Brain microvascular endothelial cell (primary cell): ENCODE data around the gene EED.

Experiments used
- DNase-seq: peaks from one replicate; pipeline ENCODE4 v3.0.0-alpha.2; 2020
- H3K27ac ChIP-seq: fragments of 250-450 bp; sonication (Bioruptor Pico); 2 replicates; pipeline ENCODE4 v1.5.1; 2020; ENCODE audit warnings: mild to moderate bottlenecking, moderate library complexity
- H3K27me3 ChIP-seq: fragments of 250-450 bp; sonication (Bioruptor Pico); replicated peaks from 2 replicates; pipeline ENCODE4 v1.5.1; 2020; ENCODE audit warnings: mild to moderate bottlenecking
- H3K36me3 ChIP-seq: fragments of 250-450 bp; sonication (Bioruptor Pico); replicated peaks from 2 replicates; pipeline ENCODE4 v1.5.1; 2020; ENCODE audit warnings: mild to moderate bottlenecking
- H3K4me3 ChIP-seq: 2 replicates; pipeline ENCODE4 v1.5.1; 2011; ENCODE audit warnings: low read depth, mild to moderate bottlenecking, control low read depth, low read length, moderate library complexity
- CTCF ChIP-seq: IDR thresholded peaks from 2 replicates; pipeline ENCODE4 v1.5.1; 2011; ENCODE audit warnings: low read depth, mild to moderate bottlenecking, moderate library complexity, low read length, control low read depth, inconsistent platforms; ENCODE audit errors: missing control alignments
- in situ Hi-C: cut with HindIII; loops from 2 replicates; pipeline ENCODE4 v1.10.0; 2017; ENCODE audit warnings: low sequenced_read_pairs, low pct_ligation_motif_present

Gene EED

GRCh38 chr11:86313793-86314192, 69.2 kb downstream of the EED start:
- H3K27me3 ChIP-seq: no peaks in the 10 kb centered on the region
- in situ Hi-C loops: no loop called here
- H3K4me3 ChIP-seq: no peak overlapping the region
- no peak overlapping the region for H3K27ac ChIP-seq
- no peak for DNase-seq
- H3K36me3 ChIP-seq: peaks cover under 1% of the 10 kb centered on the region
- TF ChIP-seq CTCF: no peak

- no peak for TF ChIP-seq CTCF
- H3K27me3 ChIP-seq: no peaks in the 10 kb centered on the region
- in situ Hi-C loops: no loop called here
- H3K36me3 ChIP-seq: no peaks in the 10 kb centered on the region
- no peak overlapping the region for H3K4me3 ChIP-seq
- no peak for DNase-seq
- no peak overlapping the region for H3K27ac ChIP-seq
These were observed 70.1 kb downstream of the EED start for GRCh38 chr11:86314636-86315035.
